ENCODE measurements around the gene HSPB9. TPM values are rescaled to one million over a fixed set of nuclear protein-coding genes. Genes with fewer than 3 reads are reported as not detected.

The HSPB9 gene, protein sequence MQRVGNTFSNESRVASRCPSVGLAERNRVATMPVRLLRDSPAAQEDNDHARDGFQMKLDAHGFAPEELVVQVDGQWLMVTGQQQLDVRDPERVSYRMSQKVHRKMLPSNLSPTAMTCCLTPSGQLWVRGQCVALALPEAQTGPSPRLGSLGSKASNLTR
- total RNA-seq: not detected in 2 replicates

GRCh38 chr17:42122371-42123303 is at the start of gene HSPB9:
Gene HSPB9 (plus strand): TSS chr17:42122804. CDS start chr17:42122851, 47 bp downstream.

GRCh38 chr17:42097691-42098631 is 24.6 kb upstream of the HSPB9 start, which contains the start of gene ZNF385C:
Gene ZNF385C (minus strand): TSS chr17:42098473. CDS start chr17:42063056, 35,417 bp downstream.

GRCh38 chr17:42112552-42113176 is 9.9 kb upstream of the HSPB9 start, which contains the start of gene DHX58:
Gene DHX58 (minus strand): TSS chr17:42112714. CDS start chr17:42111892, 822 bp downstream.

DNA sequence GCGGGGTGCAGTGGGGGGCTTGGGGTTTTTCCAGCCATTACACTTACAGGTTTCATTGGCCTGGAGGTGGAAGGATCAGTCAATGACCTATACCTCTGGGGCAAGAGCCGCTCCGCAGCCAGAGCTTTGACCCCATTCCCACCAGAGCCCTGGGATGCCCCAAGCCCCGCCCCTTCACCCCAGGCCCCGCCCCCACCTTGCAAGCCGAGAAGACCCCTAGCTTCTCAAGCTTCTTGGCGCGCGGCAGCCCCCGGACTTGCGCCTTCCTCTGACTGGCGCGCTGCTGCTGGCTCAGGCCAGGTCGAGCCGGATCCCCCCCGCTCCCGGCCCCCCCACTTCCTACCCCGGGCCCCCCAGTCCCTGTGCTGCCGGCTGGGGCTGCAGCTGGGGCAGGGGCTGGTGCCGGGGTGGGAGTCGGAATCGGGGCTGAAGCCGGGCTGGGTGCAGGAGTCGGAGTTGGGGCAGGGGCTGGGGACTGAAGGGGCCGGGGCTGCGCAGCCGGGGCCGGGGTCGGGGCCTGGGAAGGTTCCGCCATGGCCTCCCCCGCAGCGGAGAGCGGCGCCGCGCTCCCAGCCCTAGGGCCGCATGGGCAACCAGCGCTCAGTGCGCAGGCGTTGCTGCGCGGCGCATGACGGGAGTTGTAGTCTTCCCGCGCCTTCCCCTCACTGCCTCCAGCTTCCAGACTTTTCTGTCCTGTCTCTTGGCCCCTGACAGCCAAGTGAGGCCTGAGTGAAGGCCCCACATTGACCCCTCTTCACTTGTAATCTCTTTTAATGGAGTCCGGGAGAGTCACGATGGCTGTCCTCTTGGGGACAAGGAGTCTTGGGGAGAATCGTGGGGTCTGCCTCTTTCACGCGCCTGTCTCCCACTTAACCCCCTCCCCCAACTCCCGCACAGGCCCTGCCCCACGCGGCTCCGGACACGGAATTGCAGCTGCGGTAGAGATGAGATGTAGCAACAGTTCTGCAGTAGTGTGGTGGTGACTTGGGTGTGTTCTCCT is 1.5 kb upstream of the HSPB9 start, which contains the start of gene KAT2A:
TSS of gene KAT2A (minus strand) at position 598 of the 1,000 bp plus-strand sequence. CDS start at position 535, 63 bp downstream.

Other genes starting within 250 kb of the HSPB9 start
- gene ACLY, start 203.9 kb upstream of the HSPB9 start, total RNA-seq: 341 and 379 TPM in 2 replicates
- gene ODAD4, start 192.2 kb upstream of the HSPB9 start, total RNA-seq: 0.97 and 1.3 TPM in 2 replicates
- gene CNP, start 156.0 kb upstream of the HSPB9 start, total RNA-seq: 93.0 and 95.2 TPM in 2 replicates
- gene DNAJC7, start 105.4 kb upstream of the HSPB9 start, total RNA-seq: 63.1 and 64.8 TPM in 2 replicates
- gene NKIRAS2, start 102.7 kb upstream of the HSPB9 start, total RNA-seq: 46.8 and 50.3 TPM in 2 replicates
- gene C17orf113, start 72.2 kb upstream of the HSPB9 start, total RNA-seq: 0.49 TPM in 2 replicates
- not detected in 2 replicates for gene ZNF385C, start 24.3 kb upstream of the HSPB9 start, total RNA-seq
- 19.6 and 19.8 TPM in 2 replicates for gene DHX58, start 10.1 kb upstream of the HSPB9 start, total RNA-seq
- 8.5 and 9.2 TPM in 2 replicates for gene KAT2A, start 1.4 kb upstream of the HSPB9 start, total RNA-seq
- gene RAB5C, start 32.2 kb downstream of the HSPB9 start, total RNA-seq: 94.3 and 113 TPM in 2 replicates
- gene KCNH4, start 58.3 kb downstream of the HSPB9 start, total RNA-seq: under 0.01 TPM in 1 of 2 replicates, not detected in the other
- not detected in 2 replicates for gene HCRT, start 62.6 kb downstream of the HSPB9 start, total RNA-seq
- gene GHDC, start 71.7 kb downstream of the HSPB9 start, total RNA-seq: 18.3 and 22.1 TPM in 2 replicates
- gene STAT5B, start 153.6 kb downstream of the HSPB9 start, total RNA-seq: 42.7 and 55.8 TPM in 2 replicates
- gene STAT5A, start 165.7 kb downstream of the HSPB9 start, total RNA-seq: 37.8 and 55.3 TPM in 2 replicates

Data from hair follicle dermal papilla cell (primary cell).